Measurements from ENCODE around the gene TAOK2.

TAOK2 gene

DNA sequence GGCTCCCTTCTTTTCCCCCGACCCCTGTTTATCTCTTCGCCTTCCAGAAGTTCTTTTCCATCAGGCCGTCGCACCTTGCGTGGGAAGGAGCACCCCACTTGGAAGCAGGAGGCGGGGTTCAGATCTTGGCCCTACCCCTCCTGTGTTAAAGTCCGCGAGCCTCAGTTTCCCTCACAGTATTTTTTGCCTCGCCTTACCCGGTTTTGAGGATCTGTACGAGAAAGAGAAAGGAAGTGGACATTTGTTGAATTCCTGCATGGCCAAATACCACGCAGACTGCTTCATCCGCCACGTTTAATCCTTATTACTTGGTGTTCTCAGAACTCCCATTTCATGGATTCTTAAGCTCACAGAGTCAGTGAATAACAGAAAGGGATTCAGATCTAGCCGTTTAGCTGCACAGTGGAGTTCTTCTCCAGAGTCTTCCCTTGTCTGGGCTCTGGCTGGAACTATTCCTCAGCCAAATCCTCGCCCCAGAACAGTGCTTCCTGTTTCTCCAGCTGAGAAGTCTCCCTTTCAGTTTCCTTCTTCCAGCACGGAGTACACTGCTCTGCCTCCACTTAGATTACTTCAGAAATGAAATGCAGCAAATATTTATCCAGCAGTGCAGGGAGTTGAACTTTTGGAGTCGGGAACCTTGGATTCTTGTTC, 11.2 kb upstream of the TAOK2 start:
- in situ Hi-C loops (cut with MboI; ENCODE audit: low sequenced_read_pairs): no loop called here

DNA sequence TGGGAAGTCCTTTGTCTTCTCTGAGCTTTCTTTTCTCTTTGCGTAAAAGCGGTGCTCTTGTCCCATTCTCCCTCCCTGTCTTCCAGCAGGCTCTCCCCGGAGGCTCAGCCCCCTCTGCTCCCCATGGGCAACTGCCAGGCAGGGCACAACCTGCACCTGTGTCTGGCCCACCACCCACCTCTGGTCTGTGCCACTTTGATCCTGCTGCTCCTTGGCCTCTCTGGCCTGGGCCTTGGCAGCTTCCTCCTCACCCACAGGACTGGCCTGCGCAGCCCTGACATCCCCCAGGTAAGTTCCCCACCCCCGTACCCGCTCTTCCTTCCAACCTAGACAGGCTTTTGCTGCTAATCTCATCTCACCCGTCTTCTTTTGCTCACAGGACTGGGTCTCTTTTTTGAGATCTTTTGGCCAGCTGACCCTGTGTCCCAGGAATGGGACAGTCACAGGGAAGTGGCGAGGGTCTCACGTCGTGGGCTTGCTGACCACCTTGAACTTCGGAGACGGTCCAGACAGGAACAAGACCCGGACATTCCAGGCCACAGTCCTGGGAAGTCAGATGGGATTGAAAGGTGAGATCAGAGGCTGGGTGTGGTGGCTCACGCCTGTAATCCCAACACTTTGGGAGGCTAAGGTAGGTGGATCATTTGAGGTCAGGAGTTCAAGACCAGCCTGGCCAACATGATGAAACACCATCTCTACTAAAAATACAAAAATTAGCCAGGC, 10.5 kb upstream of the TAOK2 start:
- in situ Hi-C loops (cut with MboI; ENCODE audit: low sequenced_read_pairs): no loop called here

DNA sequence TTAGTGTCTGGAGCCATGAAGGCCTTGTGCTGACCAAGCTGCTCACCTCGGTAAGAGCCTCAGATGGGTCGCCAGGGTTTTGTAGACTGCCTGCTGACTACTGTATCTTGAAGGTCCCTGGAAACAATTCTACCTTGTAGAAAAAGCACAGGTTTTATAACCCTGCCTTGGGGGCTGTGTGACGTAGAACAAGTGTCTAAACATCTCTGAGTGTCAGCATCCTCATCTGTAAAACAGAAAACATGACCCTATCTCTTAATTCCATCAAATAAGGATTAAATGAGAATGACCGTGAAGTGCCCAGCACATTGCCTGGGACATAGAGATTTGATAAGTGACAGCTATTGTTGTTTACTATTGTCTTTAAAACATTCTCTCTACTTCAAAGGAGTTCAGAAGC, 5.5 kb upstream of the TAOK2 start:
- in situ Hi-C loops (cut with MboI; ENCODE audit: low sequenced_read_pairs): no loop called here

DNA sequence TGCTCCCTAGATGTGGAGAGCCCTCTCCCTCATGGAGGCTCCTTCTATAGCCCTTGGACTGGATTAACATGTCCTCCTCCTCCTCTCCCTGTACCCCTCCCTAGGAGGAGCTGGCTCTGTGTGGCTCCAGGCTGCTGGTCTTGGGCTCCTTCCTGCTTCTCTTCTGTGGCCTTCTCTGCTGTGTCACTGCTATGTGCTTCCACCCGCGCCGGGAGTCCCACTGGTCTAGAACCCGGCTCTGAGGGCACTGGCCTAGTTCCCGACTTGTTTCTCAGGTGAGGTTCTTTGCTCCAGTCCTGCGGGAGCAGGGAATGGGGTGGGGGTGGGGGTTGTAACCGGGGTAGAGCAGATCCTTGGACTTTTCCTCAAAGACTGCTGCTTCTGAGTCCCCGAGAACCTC, 2.4 kb upstream of the TAOK2 start:
- in situ Hi-C loops (cut with MboI; ENCODE audit: low sequenced_read_pairs): no loop called here

DNA sequence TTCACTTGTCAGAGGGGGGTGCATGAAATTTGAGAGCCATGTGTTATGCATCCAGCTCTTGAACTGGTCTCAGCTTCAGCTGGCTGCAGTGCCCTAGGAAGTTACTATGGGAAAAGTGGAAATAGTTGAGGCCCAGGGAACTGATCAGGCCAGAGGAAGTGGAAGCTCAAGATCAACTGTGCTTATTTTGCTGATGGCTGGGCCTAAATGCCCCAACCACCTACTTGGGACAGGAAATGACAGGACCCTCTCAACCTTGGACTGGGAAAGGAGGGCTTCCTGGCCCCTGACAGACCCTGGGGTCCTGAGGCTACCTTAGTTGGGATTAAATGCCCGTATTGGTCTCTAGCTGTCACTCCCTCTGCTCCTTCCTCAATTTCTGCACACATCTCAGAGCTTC, 1.2 kb upstream of the TAOK2 start:
- in situ Hi-C loops (cut with MboI; ENCODE audit: low sequenced_read_pairs): no loop called here

DNA sequence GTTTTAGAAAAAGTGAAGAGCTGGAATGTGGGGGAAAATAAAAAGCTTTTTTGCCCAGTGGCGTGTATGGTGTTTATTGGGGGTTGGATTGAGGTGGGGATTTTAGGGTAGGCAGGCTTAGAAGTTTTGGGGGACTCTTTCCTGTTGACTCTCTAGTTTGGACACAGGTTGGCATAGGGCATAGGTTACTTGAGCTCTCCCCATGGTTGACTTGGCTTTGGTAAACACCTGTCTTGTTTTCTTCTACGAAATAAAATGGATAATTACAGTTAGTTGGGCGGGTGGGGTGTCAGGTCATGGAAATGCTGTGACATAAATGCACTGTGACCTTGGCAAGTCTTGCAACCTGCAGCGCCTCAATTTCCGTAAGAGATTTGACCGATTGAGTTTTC, 680 bp upstream of the TAOK2 start:
- in situ Hi-C loops (cut with MboI; ENCODE audit: low sequenced_read_pairs): no loop called here

DNA sequence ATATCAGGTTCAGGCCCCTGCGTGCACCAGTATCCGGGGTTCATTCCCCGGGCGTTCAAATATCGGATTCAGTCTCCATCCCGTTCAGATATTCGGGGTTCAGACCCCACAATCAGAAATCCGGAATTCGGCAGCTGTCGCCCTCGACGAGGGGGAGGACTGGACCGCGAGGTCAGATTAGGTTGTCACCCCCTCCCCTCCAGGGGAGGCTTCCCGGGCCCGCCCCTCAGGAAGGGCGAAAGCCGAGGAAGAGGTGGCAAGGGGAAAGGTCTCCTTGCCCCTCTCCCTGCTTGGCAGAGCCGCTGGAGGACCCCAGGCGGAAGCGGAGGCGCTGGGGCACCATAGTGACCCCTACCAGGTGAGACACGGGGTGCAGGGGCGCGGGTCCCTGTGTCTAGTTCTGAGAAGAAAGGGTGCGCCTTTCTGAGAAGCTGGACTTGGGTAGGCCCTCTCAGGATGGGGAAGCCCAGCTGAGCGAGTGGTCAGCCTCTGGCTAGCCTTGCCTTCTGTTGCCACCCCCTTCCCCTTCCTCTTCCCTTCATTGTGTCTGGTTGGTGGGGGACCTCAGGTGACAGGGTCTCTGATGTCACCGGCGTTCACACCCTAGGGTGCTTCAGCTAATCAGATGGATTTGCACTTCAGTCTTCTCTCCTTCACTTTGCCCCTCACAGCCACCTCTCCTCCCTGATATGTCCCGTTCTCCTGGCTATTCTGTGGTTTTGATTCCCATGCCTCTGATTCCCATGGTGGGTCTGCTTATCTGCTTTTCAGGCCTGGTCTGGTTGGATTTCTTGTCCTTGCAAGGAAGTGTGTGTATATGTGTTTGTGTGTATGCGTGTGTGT, 844 bp downstream of the TAOK2 start:
- in situ Hi-C loops (cut with MboI; ENCODE audit: low sequenced_read_pairs): no loop called here

DNA sequence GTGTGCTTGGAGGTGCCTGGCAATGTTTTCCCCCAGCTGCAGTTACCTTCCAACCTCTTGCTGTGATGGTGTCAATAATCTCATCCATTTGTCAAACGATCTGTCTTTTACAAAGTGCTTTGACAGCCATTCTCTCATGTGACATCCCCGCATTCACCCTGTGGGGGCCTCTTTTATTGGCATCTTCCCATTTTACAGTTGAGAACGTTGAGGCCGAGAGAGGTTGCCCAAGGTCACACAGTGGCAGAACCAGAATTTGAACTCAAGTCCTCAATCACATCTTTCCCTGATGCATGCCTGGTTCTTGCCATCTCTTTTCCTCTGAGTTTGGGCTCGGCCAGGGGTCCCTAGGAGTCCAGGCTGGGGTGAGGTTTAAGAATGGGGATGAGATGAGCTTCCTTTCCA, 1.5 kb downstream of the TAOK2 start:
- in situ Hi-C loops (cut with MboI; ENCODE audit: low sequenced_read_pairs): no loop called here

DNA sequence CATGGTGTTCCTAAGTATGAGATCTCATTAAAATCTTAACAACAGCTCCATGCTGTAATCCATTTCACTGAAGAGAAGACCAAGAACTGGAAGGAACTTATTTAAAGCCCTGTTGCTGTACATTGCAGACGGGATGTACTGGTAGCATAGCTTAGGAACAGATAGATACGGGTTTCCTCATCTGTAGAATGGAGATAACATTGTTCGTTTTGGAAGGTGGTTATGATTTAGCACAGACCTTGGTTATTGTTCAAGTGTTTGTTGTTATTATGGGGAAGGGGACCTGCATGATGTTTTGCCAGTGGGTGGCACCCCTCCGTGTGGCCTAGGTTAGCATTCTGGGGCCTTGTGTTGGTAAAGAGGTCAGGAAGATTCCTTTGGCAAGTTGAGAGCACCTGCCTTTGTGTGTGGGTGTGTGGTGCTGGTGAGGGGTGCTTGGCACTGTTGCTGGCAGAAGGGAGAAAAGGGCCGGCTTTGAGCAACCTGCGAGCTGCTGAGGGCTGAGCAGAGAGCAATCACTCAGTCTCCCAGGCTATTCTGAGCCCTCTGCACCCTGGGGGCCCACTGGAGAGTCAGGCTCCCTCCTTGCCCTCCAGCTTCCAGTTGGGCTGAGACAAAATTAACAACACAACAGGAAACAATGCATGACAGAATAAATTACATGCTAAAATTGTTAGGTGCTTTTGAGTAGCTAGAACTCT, 2.3 kb downstream of the TAOK2 start:
- in situ Hi-C loops (cut with MboI; ENCODE audit: low sequenced_read_pairs): no loop called here

DNA sequence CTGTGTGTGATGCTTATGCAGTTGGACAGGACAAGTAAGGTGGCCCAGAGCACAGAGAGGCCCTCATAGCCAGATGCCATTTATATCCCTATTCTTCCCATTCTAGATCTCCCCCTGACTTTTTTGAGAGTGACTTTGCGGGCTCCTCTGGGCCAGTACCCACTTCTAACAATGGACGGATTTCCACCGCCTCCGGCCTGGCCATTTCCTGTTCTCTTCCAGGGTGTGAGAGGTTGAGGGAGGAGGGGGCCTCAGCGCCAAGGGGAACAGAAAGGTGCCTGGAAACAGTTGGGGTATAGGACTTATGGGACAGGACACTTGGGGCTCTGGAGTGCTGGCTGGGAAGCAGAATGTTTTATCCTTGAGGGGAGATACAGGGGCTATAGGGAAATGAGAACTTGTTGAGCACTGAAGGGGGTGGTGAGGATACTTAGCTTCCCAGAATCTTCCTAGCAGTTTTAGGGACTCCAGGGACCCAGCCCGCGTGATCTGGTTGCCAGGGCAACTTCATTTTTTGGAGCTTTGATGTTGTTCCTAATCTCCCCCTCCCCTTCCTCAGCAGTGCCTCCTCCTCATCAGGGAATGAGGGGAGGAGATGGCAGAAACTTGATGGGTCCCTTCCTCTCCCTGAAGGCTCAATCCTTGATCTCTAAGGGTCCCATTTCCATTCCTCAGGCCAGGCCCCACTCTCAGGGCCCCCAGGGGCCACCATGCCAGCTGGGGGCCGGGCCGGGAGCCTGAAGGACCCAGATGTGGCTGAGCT, 3.6 kb downstream of the TAOK2 start:
- in situ Hi-C loops (cut with MboI; ENCODE audit: low sequenced_read_pairs): no loop called here

DNA sequence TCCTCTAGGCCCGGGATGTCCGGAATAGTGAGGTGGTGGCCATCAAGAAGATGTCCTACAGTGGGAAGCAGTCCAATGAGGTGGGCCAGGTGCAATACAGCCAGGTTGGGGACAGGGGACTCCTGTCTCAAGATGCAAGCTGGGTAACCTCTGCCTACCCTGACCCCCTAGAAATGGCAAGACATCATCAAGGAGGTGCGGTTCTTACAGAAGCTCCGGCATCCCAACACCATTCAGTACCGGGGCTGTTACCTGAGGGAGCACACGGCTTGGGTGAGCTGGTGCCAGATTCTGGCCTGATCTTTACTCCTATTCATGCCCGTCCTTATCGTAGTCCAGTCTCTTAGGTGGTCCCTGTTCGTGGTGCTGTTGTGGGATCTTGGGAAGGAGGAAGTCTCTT, 4.4 kb downstream of the TAOK2 start:
- in situ Hi-C loops (cut with MboI; ENCODE audit: low sequenced_read_pairs): no loop called here

DNA sequence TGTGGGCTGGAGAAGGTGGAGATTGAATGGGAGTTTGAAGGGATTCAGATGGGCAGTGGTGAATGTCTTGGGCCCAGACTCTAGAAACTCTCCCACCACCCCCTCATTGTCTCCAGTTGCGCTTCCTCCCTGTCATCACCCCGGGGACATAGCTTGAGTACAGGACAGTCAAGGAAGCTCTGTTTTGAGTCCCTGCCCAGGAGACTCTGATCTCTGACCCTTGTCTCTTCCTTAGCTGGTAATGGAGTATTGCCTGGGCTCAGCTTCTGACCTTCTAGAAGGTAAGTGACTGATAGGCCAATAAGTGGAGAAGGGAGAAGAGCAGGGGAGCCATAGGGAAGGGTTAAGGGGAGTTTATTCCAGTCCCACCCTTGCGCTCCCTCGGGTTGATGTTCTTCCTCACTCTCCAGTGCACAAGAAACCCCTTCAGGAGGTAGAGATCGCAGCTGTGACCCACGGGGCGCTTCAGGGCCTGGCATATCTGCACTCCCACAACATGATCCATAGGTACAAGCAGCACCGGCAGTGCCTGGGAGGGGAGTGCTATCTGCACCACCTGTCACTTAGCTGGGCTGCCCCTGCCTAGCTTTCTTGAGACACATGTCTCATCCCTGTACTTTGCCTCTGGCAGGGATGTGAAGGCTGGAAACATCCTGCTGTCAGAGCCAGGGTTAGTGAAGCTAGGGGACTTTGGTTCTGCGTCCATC, 5.0 kb downstream of the TAOK2 start:
- in situ Hi-C loops (cut with MboI; ENCODE audit: low sequenced_read_pairs): no loop called here

DNA sequence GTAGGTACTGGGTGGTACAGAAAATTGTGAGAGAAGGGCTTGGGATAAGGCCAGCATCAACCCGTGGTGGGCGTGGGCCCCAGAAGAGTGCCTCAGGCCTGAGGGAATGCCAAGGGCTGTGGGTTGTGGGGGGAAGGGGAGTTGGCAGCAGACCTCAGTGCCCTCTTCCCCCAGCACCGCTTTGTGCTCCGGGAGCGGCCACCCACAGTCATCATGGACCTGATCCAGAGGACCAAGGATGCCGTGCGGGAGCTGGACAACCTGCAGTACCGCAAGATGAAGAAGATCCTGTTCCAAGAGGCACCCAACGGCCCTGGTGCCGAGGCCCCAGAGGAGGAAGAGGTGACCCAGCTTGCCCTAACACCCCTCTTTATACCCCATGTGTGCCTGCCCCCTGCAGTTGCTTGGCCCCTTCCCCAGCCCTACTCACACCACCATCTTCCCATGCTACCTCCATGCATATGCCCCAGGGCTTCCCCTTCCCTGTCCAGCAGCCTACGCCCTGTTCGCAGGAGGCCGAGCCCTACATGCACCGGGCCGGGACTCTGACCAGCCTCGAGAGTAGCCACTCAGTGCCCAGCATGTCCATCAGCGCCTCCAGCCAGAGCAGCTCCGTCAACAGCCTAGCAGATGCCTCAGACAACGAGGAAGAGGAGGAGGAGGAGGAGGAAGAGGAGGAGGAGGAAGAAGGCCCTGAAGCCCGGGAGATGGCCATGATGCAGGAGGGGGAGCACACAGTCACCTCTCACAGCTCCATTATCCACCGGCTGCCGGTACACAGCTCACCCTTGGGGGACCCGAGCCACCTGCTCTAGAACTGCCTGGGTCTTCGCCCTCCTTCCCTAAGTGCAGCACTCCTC, 9.1 kb downstream of the TAOK2 start:
- in situ Hi-C loops (cut with MboI; ENCODE audit: low sequenced_read_pairs): no loop called here

DNA sequence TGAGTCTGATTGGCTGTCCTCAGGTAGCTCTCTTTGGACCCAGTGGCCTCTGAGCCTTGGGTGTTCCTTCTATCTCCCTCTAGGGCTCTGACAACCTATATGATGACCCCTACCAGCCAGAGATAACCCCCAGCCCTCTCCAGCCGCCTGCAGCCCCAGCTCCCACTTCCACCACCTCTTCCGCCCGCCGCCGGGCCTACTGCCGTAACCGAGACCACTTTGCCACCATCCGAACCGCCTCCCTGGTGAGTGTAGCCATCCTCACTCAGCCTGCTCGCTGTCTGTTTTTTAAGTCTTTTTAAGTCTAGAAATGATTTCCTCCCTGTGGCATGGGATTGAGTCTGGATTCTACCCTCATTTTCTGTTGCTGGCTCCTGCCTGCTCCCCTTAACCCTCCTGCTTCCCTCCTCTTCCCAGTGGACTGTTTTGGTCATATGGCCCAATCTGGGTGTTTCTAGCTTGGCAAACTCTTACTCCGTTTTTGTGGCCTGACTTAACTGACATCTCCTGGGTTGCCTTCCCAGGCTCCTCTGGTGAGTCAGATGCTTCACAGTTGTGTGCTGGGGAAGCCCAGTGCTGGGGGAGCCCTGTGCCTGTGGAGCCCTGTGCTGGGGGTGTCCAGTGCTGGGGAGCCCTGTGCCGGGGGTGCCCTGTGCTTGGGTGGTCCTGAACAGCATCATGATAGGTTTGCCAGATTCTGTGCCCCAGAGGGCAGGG, 9.9 kb downstream of the TAOK2 start:
- in situ Hi-C loops (cut with MboI; ENCODE audit: low sequenced_read_pairs): no loop called here

DNA sequence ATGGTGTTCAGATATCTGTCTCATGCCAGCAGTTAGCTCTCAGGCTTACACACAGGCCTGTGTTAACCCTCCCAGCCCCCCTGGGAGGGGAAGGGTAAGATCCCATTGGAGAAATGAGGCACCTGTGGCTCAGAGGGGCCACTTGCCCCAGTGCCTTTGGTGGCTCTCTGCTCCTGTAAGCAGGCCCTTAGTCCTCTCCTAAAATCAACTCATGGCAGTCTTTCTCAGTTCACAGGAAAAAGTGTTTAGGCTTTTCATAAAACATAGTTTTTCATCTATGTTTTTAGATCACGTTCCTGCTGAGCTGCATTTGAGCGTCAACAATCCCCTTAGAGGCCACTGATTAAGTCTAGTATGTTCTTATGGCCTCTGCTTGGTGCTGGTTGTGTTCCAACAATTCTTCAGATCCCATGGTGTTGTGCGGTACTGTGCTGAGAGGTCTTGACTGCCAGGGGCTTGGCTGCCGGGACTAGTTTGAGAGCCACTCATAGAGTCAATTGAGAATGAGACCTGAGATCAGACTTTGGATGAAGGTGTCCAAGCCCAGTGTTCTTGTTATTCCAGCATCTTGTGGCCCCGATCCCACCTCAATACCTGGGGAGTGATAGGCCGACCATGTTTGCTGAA, 10.6 kb downstream of the TAOK2 start:
- in situ Hi-C loops (cut with MboI; ENCODE audit: low sequenced_read_pairs): no loop called here

DNA sequence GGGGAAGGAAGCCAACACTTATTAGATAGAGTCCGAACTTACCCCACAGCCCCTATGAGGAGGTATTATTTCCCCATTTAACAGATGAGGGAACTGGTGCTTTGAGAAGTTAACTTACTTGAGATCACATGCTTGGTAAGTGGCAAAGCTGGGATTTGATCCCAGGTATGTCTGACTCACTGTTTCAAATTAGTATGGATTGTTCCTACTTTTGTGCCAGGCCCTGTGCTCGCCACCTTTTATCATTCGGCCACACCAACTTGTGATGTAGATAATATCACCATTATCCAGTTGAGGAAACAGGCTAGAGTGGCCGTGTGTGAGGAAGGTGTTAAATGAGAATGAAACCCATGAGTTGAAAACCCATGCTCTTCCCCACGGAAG, 11.1 kb downstream of the TAOK2 start:
- in situ Hi-C loops (cut with MboI; ENCODE audit: low sequenced_read_pairs): no loop called here

DNA sequence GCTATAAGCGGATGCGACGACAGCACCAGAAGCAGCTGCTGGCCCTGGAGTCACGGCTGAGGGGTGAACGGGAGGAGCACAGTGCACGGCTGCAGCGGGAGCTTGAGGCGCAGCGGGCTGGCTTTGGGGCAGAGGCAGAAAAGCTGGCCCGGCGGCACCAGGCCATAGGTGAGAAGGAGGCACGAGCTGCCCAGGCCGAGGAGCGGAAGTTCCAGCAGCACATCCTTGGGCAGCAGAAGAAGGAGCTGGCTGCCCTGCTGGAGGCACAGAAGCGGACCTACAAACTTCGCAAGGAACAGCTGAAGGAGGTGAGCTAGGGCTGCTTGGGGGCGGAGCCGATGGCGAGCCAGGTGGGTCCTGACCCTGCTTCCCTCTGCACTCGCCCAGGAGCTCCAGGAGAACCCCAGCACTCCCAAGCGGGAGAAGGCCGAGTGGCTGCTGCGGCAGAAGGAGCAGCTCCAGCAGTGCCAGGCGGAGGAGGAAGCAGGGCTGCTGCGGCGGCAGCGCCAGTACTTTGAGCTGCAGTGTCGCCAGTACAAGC, 11.7 kb downstream of the TAOK2 start:
- in situ Hi-C loops (cut with MboI; ENCODE audit: low sequenced_read_pairs): no loop called here

DNA sequence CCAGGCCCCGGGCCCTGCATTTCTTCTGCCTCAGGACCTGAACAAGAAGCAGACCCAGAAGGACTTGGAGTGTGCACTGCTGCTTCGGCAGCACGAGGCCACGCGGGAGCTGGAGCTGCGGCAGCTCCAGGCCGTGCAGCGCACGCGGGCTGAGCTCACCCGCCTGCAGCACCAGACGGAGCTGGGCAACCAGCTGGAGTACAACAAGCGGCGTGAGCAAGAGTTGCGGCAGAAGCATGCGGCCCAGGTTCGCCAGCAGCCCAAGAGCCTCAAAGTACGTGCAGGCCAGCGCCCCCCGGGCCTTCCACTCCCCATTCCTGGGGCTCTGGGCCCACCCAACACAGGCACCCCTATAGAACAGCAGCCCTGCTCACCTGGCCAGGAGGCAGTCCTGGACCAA, 12.6 kb downstream of the TAOK2 start:
- in situ Hi-C loops (cut with MboI; ENCODE audit: low sequenced_read_pairs): no loop called here
